Activated CD4-positive, alpha-beta T cell treated with anti-CD3 and anti-CD28 coated beads, Interleukin-2, amount 50 U/mL, for 16 hours (primary cell): ENCODE data around the gene RBBP8NL.
"Not testable (repeated sequence)": the region's sequence is repeated elsewhere in the genome, so short reads cannot be mapped to it uniquely, and the experiment has no call there.

Experiments used
- DNase-seq: peaks from one replicate; pipeline ENCODE4 v3.0.0-alpha.2; 2020

Gene RBBP8NL

GRCh38 chr20:62441987-62442539 lies 14.7 kb upstream of the RBBP8NL start:
- DNase-seq = no peak

- DNase-seq = no peak
Observed at GRCh38 chr20:62439218-62439617, 11.9 kb upstream of the RBBP8NL start.

GRCh38 chr20:62437927-62438326 lies 10.6 kb upstream of the RBBP8NL start:
- no peak for DNase-seq

GRCh38 chr20:62437496-62437895 lies 10.2 kb upstream of the RBBP8NL start:
- DNase-seq = no peak

- DNase-seq = no peak
Observed at GRCh38 chr20:62436692-62437091, 9.4 kb upstream of the RBBP8NL start.

GRCh38 chr20:62433658-62434497 lies 6.5 kb upstream of the RBBP8NL start:
- DNase-seq = no peak

DNA sequence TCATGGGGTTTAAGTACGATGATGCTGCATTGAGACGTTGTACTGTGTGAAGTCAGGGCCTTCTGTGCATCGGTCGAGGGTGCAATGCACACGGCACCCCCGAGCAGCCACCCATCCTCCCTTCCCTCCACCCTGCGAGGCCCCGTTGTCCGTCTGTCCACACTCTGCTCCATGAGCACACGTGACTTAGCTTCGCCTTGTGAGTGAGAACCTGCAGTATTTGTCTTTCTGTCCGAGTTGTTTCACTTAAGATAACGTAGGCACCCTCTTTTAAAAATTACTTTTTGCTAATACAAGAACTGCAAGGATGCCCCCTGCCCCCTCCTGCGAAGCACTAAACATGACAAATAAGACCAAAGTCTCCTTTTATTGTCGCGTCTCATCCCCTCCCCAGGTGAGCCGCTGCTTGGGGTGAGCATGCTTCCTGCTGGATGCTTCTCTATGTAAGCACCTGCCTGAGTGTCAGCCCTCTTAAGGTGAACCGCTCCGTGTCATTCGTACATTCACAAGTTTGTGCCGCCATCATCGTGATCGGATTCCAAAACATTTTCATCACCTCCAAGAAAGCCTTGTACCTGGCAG lies 3.6 kb upstream of the RBBP8NL start:
- no peak for DNase-seq

- no peak for DNase-seq
Observed at GRCh38 chr20:62430311-62430853, 3.0 kb upstream of the RBBP8NL start.

GRCh38 chr20:62429455-62430310 lies 2.3 kb upstream of the RBBP8NL start:
- DNase-seq = no peak

- DNase-seq = no peak
Observed at GRCh38 chr20:62428396-62429295, 1.3 kb upstream of the RBBP8NL start.

GRCh38 chr20:62428002-62428372 lies 648 bp upstream of the RBBP8NL start:
- DNase-seq = no peak

DNA sequence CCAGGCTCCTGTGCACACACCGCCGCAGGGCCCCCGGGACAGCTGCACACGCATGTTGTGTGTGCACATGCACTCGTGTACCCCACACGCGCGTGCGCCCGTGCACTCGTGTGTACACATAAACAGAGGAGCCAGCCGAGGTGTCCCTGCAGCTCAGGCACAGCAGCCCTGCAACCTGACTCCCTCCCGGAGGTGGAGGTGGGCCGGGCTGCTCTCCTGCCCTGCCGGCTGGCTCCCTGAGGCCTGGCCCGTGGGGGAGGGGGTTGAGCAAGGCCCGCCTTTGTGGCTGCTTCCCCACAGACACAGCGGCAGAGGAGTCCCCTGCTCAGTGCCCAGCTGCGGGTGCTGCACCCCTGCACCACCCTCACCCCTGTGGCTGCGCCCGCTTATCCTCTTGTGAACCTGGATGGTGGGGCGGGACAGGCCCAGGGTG lies 624 bp downstream of the RBBP8NL start:
- DNase-seq = no peak

DNA sequence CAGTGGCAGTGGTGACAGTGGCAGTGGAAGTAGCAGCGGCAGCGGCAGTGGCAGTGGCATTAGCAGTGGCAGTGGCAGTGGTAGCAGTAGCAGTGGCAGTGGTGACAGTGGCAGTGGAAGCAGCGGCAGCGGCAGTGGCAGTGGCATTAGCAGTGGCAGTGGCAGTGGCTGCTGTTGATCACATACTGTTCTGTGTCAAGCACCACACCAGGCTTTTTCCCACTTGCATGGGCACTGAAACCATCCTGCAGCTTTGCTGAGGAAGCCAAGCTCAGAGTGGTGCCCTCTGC lies 1.3 kb downstream of the RBBP8NL start:
- not testable (repeated sequence) for DNase-seq

DNA sequence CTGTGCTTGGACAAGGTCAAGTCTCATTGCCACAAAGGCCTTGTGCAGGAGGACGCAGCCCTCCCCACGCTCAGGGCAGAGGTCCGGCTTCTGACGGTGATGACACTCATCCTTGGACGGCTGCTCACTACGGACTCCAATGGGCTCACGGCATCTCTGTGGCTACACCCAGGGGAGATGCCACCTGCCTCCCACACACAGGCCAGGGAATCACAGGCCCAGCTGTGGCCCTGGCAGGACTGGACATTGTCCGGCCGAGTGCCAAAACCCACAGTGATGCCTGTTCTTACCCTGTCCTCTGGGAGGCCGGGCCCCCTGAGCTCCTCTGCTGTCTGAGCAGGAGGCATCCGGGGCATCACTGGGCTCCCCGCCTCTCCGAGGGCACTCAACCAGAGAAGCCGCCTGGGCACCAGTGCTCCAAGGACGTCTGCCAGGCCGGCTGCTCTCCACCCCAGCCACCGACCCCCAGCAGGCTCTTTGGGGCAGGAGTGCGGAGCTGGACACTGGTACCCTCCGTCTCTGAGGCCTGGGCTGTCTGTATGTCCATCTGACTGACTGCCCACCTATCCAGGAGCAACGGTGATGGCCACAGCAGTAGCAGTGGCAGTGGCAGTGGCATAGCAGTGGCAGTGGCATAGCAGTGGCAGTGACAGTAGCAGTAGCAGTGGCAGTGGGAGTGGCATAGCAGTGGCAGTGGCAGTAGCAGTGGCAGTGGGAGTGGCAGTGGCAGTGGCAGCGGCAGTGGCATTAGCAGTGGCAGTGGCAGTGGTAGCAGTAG lies 1.9 kb downstream of the RBBP8NL start:
- no peak for DNase-seq

DNA sequence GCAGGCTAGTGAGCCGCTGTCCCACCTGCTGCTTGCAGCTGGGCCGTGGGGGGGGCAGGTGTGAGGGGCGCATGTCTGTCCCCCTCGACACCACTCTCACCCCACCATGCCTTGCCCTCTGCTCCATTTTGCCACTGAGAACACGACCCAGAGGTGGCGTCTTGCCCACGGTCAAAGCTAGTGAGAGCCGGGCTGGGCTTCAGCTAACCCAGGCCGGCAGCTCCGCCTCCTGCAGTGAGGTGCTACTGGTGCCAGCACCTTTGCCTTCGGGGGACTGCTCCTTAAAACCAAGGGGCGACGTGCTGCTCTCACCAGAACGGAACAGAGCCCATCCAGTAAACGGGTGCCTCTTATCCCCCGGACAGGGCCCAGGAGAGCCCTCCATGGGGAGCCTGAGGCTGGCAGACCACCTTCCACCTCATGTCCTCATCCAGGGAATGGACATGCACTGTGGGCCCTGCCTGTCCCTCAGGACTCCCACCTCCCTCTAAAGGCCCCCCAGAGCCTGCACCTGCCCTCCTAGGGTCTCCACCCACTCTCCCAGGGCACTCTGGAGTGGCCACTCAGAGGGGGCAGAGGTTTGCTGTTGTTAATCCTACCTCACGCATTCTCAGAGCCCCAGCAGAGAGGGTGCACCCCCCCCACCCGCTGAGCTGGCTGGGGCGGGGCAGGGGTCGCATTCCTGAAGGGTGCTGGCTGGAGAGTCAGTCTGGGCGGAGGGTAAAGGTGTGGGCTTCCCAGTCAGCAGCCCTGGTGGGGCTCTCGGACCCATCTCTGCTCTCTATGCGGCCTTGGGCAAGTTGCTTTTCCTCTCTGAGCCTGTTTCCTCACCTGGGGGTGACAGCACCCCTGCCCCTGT lies 2.9 kb downstream of the RBBP8NL start:
- no peak for DNase-seq

GRCh38 chr20:62423326-62423706 lies 4.0 kb downstream of the RBBP8NL start:
- no peak for DNase-seq

GRCh38 chr20:62422636-62423325 lies 4.6 kb downstream of the RBBP8NL start:
- DNase-seq = no peak

DNA sequence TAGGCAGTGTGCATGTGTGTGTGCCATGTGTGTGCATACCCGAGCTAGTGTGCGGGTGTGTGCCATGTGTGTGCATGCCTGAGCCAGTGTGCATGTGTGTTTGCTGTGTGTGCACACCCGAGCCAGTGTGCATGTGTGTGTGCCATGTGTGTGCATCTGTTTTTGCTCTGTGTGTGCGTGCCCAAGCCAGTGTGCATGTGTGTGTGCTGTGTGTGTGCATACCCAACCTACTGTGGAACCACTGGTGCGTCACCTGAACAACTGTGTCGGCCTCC lies 5.7 kb downstream of the RBBP8NL start:
- DNase-seq = no peak

DNA sequence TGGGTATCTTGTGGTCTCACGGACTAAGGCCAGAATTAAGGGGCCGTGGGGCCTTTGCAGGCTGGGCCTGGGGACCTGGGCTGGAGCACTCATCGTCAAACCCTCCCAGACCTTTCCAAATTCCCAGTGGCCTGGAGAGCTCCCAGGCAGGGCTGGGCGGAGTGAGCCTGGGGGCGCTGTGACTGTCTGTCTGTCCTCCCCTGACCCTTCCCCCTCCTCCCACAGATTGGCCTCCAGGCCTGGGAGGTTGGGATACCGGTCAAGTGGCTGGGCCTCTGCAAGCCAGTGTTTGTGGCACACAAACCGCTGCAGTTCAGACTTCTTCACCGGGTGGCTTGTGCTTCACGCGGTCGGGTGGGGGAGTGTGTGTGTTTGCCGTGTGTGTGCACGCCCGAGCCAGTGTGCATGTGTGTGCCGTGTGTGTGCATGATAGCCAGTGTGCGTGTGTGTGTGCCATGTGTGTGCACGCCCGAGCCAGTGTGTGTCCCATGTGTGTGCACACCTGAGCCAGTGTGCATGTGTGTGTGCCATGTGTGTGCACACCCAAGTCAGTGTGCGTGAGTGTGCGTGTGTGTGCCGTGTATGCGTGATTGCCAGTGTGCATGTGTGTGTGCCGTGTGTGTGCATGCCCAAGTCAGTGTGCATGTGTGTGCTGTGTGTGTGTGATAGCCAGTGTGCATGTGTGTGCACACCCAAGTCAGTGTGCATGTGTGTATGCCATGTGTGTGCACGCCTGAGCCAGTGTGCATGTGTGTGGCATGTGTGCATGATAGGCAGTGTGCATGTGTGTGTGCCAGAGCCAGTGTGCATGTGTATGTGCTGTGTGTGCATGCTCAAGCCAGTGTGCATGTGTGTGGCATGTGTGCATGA lies 6.3 kb downstream of the RBBP8NL start:
- no peak for DNase-seq
